Astrocyte (in vitro differentiated cells and primary cell): ENCODE measurements around the gene GRIA1.

Source experiments
- EZH2 ChIP-seq: IDR thresholded peaks from 2 replicates; pipeline ENCODE4 v1.6.1; 2012; ENCODE audit warnings: mild to moderate bottlenecking, low read length, inconsistent platforms; ENCODE audit not compliant: insufficient read depth
- TF ChIP-seq, protein P1 (sequence below): IDR thresholded peaks from 2 replicates; pipeline ENCODE4 v1.5.1; 2011; ENCODE audit warnings: low read depth, mild to moderate bottlenecking, inconsistent platforms, low read length, moderate library complexity; ENCODE audit not compliant: insufficient read depth

DNA sequence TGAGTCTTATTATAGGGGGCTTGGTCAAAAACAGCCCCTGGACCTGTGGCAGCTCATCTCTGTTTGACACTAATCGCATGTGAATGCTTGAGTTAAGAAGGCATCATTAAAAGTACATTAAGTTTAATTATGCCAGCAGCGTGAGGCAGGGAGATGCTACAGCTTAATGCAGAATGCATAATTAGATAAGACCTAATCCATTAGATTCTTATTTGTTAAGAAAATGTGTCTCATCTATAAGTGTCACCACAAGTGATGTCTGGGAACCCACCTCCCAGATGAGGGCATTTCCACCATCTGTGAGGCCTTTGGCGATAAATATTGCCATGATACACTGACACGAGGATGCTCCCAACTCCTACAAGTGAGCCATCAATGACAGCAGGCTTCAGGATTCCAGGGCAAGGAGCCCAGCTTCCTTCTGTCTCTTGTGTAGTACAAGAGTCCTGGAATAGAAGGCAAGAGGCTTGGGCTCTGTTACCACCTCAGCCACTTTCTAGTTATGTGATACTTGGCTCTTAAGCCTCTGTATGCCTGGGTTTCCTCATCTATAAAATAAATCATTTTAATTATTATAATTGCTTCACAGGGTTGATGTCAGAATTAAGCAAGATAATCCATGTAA lies 345.5 kb downstream of the GRIA1 start:
- TF ChIP-seq, protein P1, sequence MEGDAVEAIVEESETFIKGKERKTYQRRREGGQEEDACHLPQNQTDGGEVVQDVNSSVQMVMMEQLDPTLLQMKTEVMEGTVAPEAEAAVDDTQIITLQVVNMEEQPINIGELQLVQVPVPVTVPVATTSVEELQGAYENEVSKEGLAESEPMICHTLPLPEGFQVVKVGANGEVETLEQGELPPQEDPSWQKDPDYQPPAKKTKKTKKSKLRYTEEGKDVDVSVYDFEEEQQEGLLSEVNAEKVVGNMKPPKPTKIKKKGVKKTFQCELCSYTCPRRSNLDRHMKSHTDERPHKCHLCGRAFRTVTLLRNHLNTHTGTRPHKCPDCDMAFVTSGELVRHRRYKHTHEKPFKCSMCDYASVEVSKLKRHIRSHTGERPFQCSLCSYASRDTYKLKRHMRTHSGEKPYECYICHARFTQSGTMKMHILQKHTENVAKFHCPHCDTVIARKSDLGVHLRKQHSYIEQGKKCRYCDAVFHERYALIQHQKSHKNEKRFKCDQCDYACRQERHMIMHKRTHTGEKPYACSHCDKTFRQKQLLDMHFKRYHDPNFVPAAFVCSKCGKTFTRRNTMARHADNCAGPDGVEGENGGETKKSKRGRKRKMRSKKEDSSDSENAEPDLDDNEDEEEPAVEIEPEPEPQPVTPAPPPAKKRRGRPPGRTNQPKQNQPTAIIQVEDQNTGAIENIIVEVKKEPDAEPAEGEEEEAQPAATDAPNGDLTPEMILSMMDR, result no peak
- TF ChIP-seq EZH2, result no peak
